IPS DF 6.9 (cell line): ENCODE data around the gene RPA3.

Experiments
- DNase-seq: peaks from one replicate; pipeline ENCODE4 v3.0.0-alpha.2; 2013; ENCODE audit warnings: low read depth, low spot score
- H3K27ac ChIP-seq: one replicate; pipeline ENCODE4 v1.5.1; 2013; ENCODE audit warnings: low read length, control low read depth
- H3K27me3 ChIP-seq: 2 replicates; pipeline ENCODE4 v1.6.1; 2013; ENCODE audit warnings: mild to moderate bottlenecking, low read length; ENCODE audit not compliant: control insufficient read depth, insufficient read depth
- H3K36me3 ChIP-seq: 2 replicates; pipeline ENCODE4 v1.6.1; 2013; ENCODE audit warnings: low read length; ENCODE audit not compliant: control insufficient read depth, insufficient read depth
- H3K4me1 ChIP-seq: 2 replicates; pipeline ENCODE4 v1.6.1; 2013; ENCODE audit warnings: low read length; ENCODE audit not compliant: control insufficient read depth, insufficient read depth
- H3K4me3 ChIP-seq: 2 replicates; pipeline ENCODE4 v1.5.1; 2013; ENCODE audit warnings: mild to moderate bottlenecking, low read length
- H3K9me3 ChIP-seq: 2 replicates; pipeline ENCODE4 v1.6.1; 2013; ENCODE audit warnings: low read length, inconsistent platforms; ENCODE audit not compliant: control insufficient read depth, insufficient read depth
- WGBS: extraction: QIAGEN DNeasy Blood & Tissue Kit; methylation state at CpG from one replicate; pipeline ENCODE4 v1.1.7; 2013; ENCODE audit warnings: mixed read lengths, missing lambda C conversion rate; ENCODE audit not compliant: insufficient read length, insufficient coverage; 5-methylcytosine and 5-hydroxymethylcytosine counted together

The RPA3 gene

GRCh38 chr7:7640221-7641128 lies 77.9 kb downstream of the RPA3 start, which contains the start of gene UMAD1:
Gene UMAD1 (plus strand): TSS chr7:7640752. CDS start chr7:7673372, 32,620 bp downstream.
- Histone ChIP-seq H3K4me1 (0 out of 2 replicates have a peak, but pooled peaks cover 1% of the 10 kb centered on the region), H3K27ac (no peak within 1 kb of the TSS), H3K27me3 (no peaks in the 10 kb centered on the region), H3K4me3 (peak within 1 kb of the TSS; percentile 96), H3K36me3 (no peaks in the 10 kb centered on the region; the same call in 1 of the 2 replicates), H3K9me3 (no peaks in the 10 kb centered on the region)
- no CpG with 5 or more reads among the region's 68 CpGs for WGBS
- DNase-seq: peak; percentile 99

GRCh38 chr7:7639847-7640220 lies 78.6 kb downstream of the RPA3 start:
- Histone ChIP-seq H3K27ac (no peak overlapping the region), H3K27me3 (no peaks in the 10 kb centered on the region), H3K4me1 (0 out of 2 replicates have a peak, but pooled peaks cover 1% of the 10 kb centered on the region), H3K4me3 (peak overlapping the region; percentile 96), H3K36me3 (no peaks in the 10 kb centered on the region; the same call in 1 of the 2 replicates), H3K9me3 (no peaks in the 10 kb centered on the region)
- no CpG with 5 or more reads among the region's 19 CpGs for WGBS
- no peak for DNase-seq

GRCh38 chr7:7639421-7639820 lies 79.0 kb downstream of the RPA3 start:
- Histone ChIP-seq H3K4me1 (0 out of 2 replicates have a peak, but pooled peaks cover 1% of the 10 kb centered on the region), H3K27ac (no peak overlapping the region), H3K4me3 (peak overlapping the region; percentile 96; the same call in 1 of the 2 replicates), H3K27me3 (no peaks in the 10 kb centered on the region), H3K9me3 (no peaks in the 10 kb centered on the region), H3K36me3 (no peaks in the 10 kb centered on the region; the same call in 1 of the 2 replicates)
- no CpG with 5 or more reads among the region's 5 CpGs for WGBS
- DNase-seq: no peak

GRCh38 chr7:7630626-7631329 lies 87.6 kb downstream of the RPA3 start:
- no peaks in the 10 kb centered on the region for H3K9me3 ChIP-seq
- H3K36me3 ChIP-seq: no peaks in the 10 kb centered on the region
- H3K27me3 ChIP-seq: no peaks in the 10 kb centered on the region
- H3K4me3 ChIP-seq: no peak overlapping the region
- whole genome bisulfite sequencing: no CpG with 5 or more reads among the region's 1 CpG
- DNase-seq: no peak
- H3K27ac ChIP-seq: no peak overlapping the region
- no peaks in the 10 kb centered on the region for H3K4me1 ChIP-seq

GRCh38 chr7:7628476-7628875 lies 89.9 kb downstream of the RPA3 start:
- no peaks in the 10 kb centered on the region for H3K9me3 ChIP-seq
- H3K27ac ChIP-seq: no peak overlapping the region
- no peaks in the 10 kb centered on the region for H3K4me1 ChIP-seq
- no peaks in the 10 kb centered on the region for H3K27me3 ChIP-seq
- no peaks in the 10 kb centered on the region for H3K36me3 ChIP-seq
- H3K4me3 ChIP-seq: no peak overlapping the region
- no CpG with 5 or more reads among the region's 1 CpG for WGBS
- DNase-seq: no peak

- Histone ChIP-seq H3K4me3 (no peak overlapping the region), H3K4me1 (no peaks in the 10 kb centered on the region), H3K36me3 (no peaks in the 10 kb centered on the region), H3K9me3 (no peaks in the 10 kb centered on the region), H3K27ac (no peak overlapping the region), H3K27me3 (no peaks in the 10 kb centered on the region)
- no peak for DNase-seq
Observed at GRCh38 chr7:7620644-7621210, 97.7 kb downstream of the RPA3 start.

GRCh38 chr7:7620236-7620635 lies 98.2 kb downstream of the RPA3 start:
- Histone ChIP-seq H3K9me3 (no peaks in the 10 kb centered on the region), H3K36me3 (no peaks in the 10 kb centered on the region), H3K27me3 (no peaks in the 10 kb centered on the region), H3K4me1 (no peaks in the 10 kb centered on the region), H3K4me3 (no peak overlapping the region), H3K27ac (no peak overlapping the region)
- no CpG with 5 or more reads among the region's 1 CpG for WGBS
- DNase-seq: no peak

GRCh38 chr7:7618410-7618809 lies 100.0 kb downstream of the RPA3 start:
- Histone ChIP-seq H3K4me3 (no peak overlapping the region), H3K36me3 (no peaks in the 10 kb centered on the region), H3K9me3 (no peaks in the 10 kb centered on the region), H3K4me1 (no peaks in the 10 kb centered on the region), H3K27ac (no peak overlapping the region), H3K27me3 (no peaks in the 10 kb centered on the region)
- no CpG with 5 or more reads among the region's 1 CpG for WGBS
- no peak for DNase-seq

- Histone ChIP-seq H3K36me3 (no peaks in the 10 kb centered on the region), H3K4me1 (no peaks in the 10 kb centered on the region), H3K9me3 (no peaks in the 10 kb centered on the region), H3K4me3 (no peak overlapping the region), H3K27me3 (no peaks in the 10 kb centered on the region), H3K27ac (no peak overlapping the region)
- no peak for DNase-seq
- WGBS: no CpG with 5 or more reads among the region's 3 CpGs
Observed at GRCh38 chr7:7617550-7617949, 100.9 kb downstream of the RPA3 start.

- Histone ChIP-seq H3K27me3 (no peaks in the 10 kb centered on the region), H3K27ac (no peak overlapping the region), H3K4me1 (no peaks in the 10 kb centered on the region), H3K36me3 (no peaks in the 10 kb centered on the region), H3K4me3 (no peak overlapping the region), H3K9me3 (no peaks in the 10 kb centered on the region)
- no peak for DNase-seq
- WGBS: no CpG with 5 or more reads among the region's 4 CpGs
Observed at GRCh38 chr7:7614018-7614741, 104.2 kb downstream of the RPA3 start.
